Nephron progenitor cell (in vitro differentiated cells): ENCODE results near the gene APOL2.
"Not testable (repeated sequence)": the region's sequence is repeated elsewhere in the genome, so short reads cannot be mapped to it uniquely, and the experiment has no call there.

Source experiments
- DNase-seq: peaks from one replicate; pipeline ENCODE4 v3.0.0; 2021
- H3K27ac Mint-ChIP-seq: 2 replicates; pipeline ENCODE4 v1.8.0; 2021; ENCODE audit warnings: mild to moderate bottlenecking, moderate library complexity, mixed read lengths
- H3K27me3 Mint-ChIP-seq: 2 replicates; pipeline ENCODE4 v1.8.0; 2021; ENCODE audit warnings: mild to moderate bottlenecking, low read depth, mixed read lengths; ENCODE audit not compliant: poor library complexity
- H3K36me3 Mint-ChIP-seq: 2 replicates; pipeline ENCODE4 v1.8.0; 2021; ENCODE audit warnings: low read depth, mixed read lengths
- H3K4me1 Mint-ChIP-seq: 2 replicates; pipeline ENCODE4 v1.8.0; 2021; ENCODE audit warnings: mixed read lengths
- H3K4me3 Mint-ChIP-seq: 2 replicates; pipeline ENCODE4 v1.8.0; 2021; ENCODE audit warnings: mild to moderate bottlenecking, moderate library complexity, mixed read lengths
- H3K9me3 Mint-ChIP-seq: 2 replicates; pipeline ENCODE4 v1.8.0; 2021; ENCODE audit warnings: mild to moderate bottlenecking, moderate library complexity, mixed read lengths
- CTCF ChIP-seq: fragments of 200-600 bp; sonication (generic); IDR thresholded peaks from 2 replicates; pipeline ENCODE4 v1.5.0; 2021; ENCODE audit warnings: antibody characterized with exemption

Gene APOL2

GRCh38 chr22:36277482-36278291, 38.4 kb upstream of the APOL2 start:
- no peak overlapping the region for H3K4me3 Mint-ChIP-seq

GRCh38 chr22:36274531-36274930, 35.2 kb upstream of the APOL2 start:
- peaks cover 14% of the 10 kb centered on the region for H3K4me1 Mint-ChIP-seq
- H3K27ac Mint-ChIP-seq: no peak overlapping the region
- DNase-seq: no peak
- TF ChIP-seq CTCF: no peak
- peaks cover 6% of the 10 kb centered on the region for H3K36me3 Mint-ChIP-seq
- H3K9me3 Mint-ChIP-seq: no peaks in the 10 kb centered on the region
- H3K4me3 Mint-ChIP-seq: no peak overlapping the region
- H3K27me3 Mint-ChIP-seq: peaks cover 16% of the 10 kb centered on the region

More at GRCh38 chr22:36277482-36278291, 38.4 kb upstream of the APOL2 start:
- peak; percentile 67 for TF ChIP-seq CTCF
- H3K36me3 Mint-ChIP-seq: peaks cover 24% of the 10 kb centered on the region
- H3K4me1 Mint-ChIP-seq: peaks cover 21% of the 10 kb centered on the region
- no peak overlapping the region for H3K27ac Mint-ChIP-seq
- peak; percentile 61 for DNase-seq
- no peaks in the 10 kb centered on the region for H3K9me3 Mint-ChIP-seq
- peaks cover 9% of the 10 kb centered on the region for H3K27me3 Mint-ChIP-seq

GRCh38 chr22:36271951-36272350, 32.6 kb upstream of the APOL2 start:
- not testable (repeated sequence) for DNase-seq, H3K4me1 Mint-ChIP-seq, H3K4me3 Mint-ChIP-seq, H3K27ac Mint-ChIP-seq, H3K36me3 Mint-ChIP-seq, H3K9me3 Mint-ChIP-seq
- H3K27me3 Mint-ChIP-seq: peaks cover 21% of the 10 kb centered on the region

GRCh38 chr22:36271231-36271630, 31.9 kb upstream of the APOL2 start:
- DNase-seq, H3K4me3 Mint-ChIP-seq, H3K27ac Mint-ChIP-seq, H3K9me3 Mint-ChIP-seq, H3K36me3 Mint-ChIP-seq: not testable (repeated sequence)
- peaks cover 18% of the 10 kb centered on the region for H3K27me3 Mint-ChIP-seq
- H3K4me1 Mint-ChIP-seq: peaks cover 13% of the 10 kb centered on the region

GRCh38 chr22:36267896-36268485, 28.7 kb upstream of the APOL2 start:
- no peak overlapping the region for H3K4me3 Mint-ChIP-seq

GRCh38 chr22:36267058-36267457, 27.7 kb upstream of the APOL2 start:
- TF ChIP-seq CTCF: no peak
- H3K9me3 Mint-ChIP-seq: peaks cover 9% of the 10 kb centered on the region

More at GRCh38 chr22:36267896-36268485, 28.7 kb upstream of the APOL2 start:
- no peak for DNase-seq
- H3K9me3 Mint-ChIP-seq: peaks cover 9% of the 10 kb centered on the region
- TF ChIP-seq CTCF: no peak
- H3K4me1 Mint-ChIP-seq: peaks cover 25% of the 10 kb centered on the region
- peaks cover 8% of the 10 kb centered on the region for H3K36me3 Mint-ChIP-seq
- H3K27ac Mint-ChIP-seq: no peak overlapping the region
- peaks cover 25% of the 10 kb centered on the region for H3K27me3 Mint-ChIP-seq

GRCh38 chr22:36263886-36264664, 24.7 kb upstream of the APOL2 start:
- H3K27ac Mint-ChIP-seq: peak overlapping the region; percentile 54
- H3K36me3 Mint-ChIP-seq: not testable (repeated sequence)

More at GRCh38 chr22:36267058-36267457, 27.7 kb upstream of the APOL2 start:
- Mint-ChIP-seq H3K27me3 (peaks cover 22% of the 10 kb centered on the region), H3K36me3 (peaks cover 8% of the 10 kb centered on the region), H3K4me1 (peaks cover 25% of the 10 kb centered on the region), H3K27ac (no peak overlapping the region), H3K4me3 (no peak overlapping the region)
- DNase-seq: no peak

GRCh38 chr22:36263216-36263673, 23.9 kb upstream of the APOL2 start:
- Mint-ChIP-seq H3K4me1 (peaks cover 43% of the 10 kb centered on the region), H3K27me3 (peaks cover 17% of the 10 kb centered on the region)
- not testable (repeated sequence) for H3K36me3 Mint-ChIP-seq, DNase-seq, H3K4me3 Mint-ChIP-seq, H3K9me3 Mint-ChIP-seq, H3K27ac Mint-ChIP-seq

More at GRCh38 chr22:36263886-36264664, 24.7 kb upstream of the APOL2 start:
- peaks cover 35% of the 10 kb centered on the region for H3K4me1 Mint-ChIP-seq
- H3K9me3 Mint-ChIP-seq, DNase-seq, H3K4me3 Mint-ChIP-seq: not testable (repeated sequence)
- H3K27me3 Mint-ChIP-seq: peaks cover 18% of the 10 kb centered on the region

- not testable (repeated sequence) for DNase-seq, H3K36me3 Mint-ChIP-seq, H3K9me3 Mint-ChIP-seq, H3K4me3 Mint-ChIP-seq
- H3K4me1 Mint-ChIP-seq: peaks cover 48% of the 10 kb centered on the region
- peaks cover 16% of the 10 kb centered on the region for H3K27me3 Mint-ChIP-seq
- H3K27ac Mint-ChIP-seq: peak overlapping the region; percentile 16
Observed at GRCh38 chr22:36262307-36262706, 23.0 kb upstream of the APOL2 start.

- Mint-ChIP-seq H3K27me3 (peaks cover 21% of the 10 kb centered on the region), H3K4me1 (peaks cover 48% of the 10 kb centered on the region)
- H3K27ac Mint-ChIP-seq, DNase-seq, H3K9me3 Mint-ChIP-seq, H3K36me3 Mint-ChIP-seq, H3K4me3 Mint-ChIP-seq: not testable (repeated sequence)
Observed at GRCh38 chr22:36261675-36262074, 22.3 kb upstream of the APOL2 start.
